OCI-LY7 (cell line): ENCODE measurements around the gene VIPR2. TPM values are rescaled to one million over a fixed set of nuclear protein-coding genes. Genes with fewer than 3 reads are reported as not detected.
A peak's percentile ranks its signal among the peaks of the same experiment; 100 is the strongest.

ENCODE experiments used
- BruUV-seq: library from RNA; stranded (reverse); fragments of 400-500 nt; replicated peaks from 2 replicates; lab custom pipeline; 2021; lab: Mats Ljungman, UMichigan
- CTCF ChIA-PET: fragments of 300-600 bp; sonication (Branson Sonifier 250); formaldehyde crosslinking; loops from one replicate; lab custom pipeline; 2022; ENCODE audit warnings: antibody characterized with exemption; ENCODE audit not compliant: unreplicated experiment; lab: Charles Lee
- POLR2A ChIA-PET: fragments of 300-600 bp; sonication (Branson Sonifier 250); formaldehyde crosslinking; loops from one replicate; lab custom pipeline; 2022; ENCODE audit warnings: antibody characterized with exemption; lab: Charles Lee
- DNase-seq: peaks from one replicate; pipeline ENCODE4 v3.0.0-alpha.2; 2015; ENCODE audit warnings: low spot score
- H2AFZ ChIP-seq: fragments of 200-600 bp; sonication (generic), shearing (Covaris generic); 2 replicates; pipeline ENCODE4 v1.6.1; 2014; ENCODE audit warnings: mild to moderate bottlenecking, antibody characterized with exemption, low read length, moderate library complexity
- H3K27ac ChIP-seq: fragments of 200-600 bp; sonication (generic); 2 replicates; pipeline ENCODE4 v1.5.1; 2014; ENCODE audit warnings: mixed run types, low read depth, mild to moderate bottlenecking, moderate library complexity, low read length, inconsistent platforms; ENCODE audit not compliant: poor library complexity, severe bottlenecking
- H3K36me3 ChIP-seq: fragments of 200-600 bp; sonication (generic); 2 replicates; pipeline ENCODE4 v1.6.1; 2014; ENCODE audit warnings: mild to moderate bottlenecking, antibody characterized with exemption, low read length, moderate library complexity, mixed read lengths; ENCODE audit not compliant: insufficient read depth
- H3K4me1 ChIP-seq: fragments of 200-600 bp; sonication (generic); 2 replicates; pipeline ENCODE4 v1.5.1; 2014; ENCODE audit warnings: mild to moderate bottlenecking, low read length; ENCODE audit not compliant: insufficient read depth, poor library complexity, severe bottlenecking
- H3K4me2 ChIP-seq: fragments of 200-600 bp; sonication (generic); 2 replicates; pipeline ENCODE4 v1.6.1; 2014; ENCODE audit warnings: mild to moderate bottlenecking, low read length
- H3K4me3 ChIP-seq: fragments of 200-600 bp; sonication (generic); 2 replicates; pipeline ENCODE4 v1.5.1; 2014; ENCODE audit warnings: mild to moderate bottlenecking, low read depth, low read length; ENCODE audit not compliant: poor library complexity, severe bottlenecking
- H3K79me2 ChIP-seq: fragments of 200-600 bp; sonication (generic); 2 replicates; pipeline ENCODE4 v1.6.1; 2016; ENCODE audit warnings: low read depth, mild to moderate bottlenecking, low read length, moderate library complexity, mixed read lengths; ENCODE audit not compliant: insufficient read depth
- H3K9me2 ChIP-seq: fragments of 200-600 bp; sonication (generic); 2 replicates; pipeline ENCODE4 v1.6.1; 2016; ENCODE audit warnings: mild to moderate bottlenecking, low read length, mixed read lengths; ENCODE audit not compliant: insufficient read depth
- H3K9me3 ChIP-seq: fragments of 200-600 bp; sonication (generic); 2 replicates; pipeline ENCODE4 v1.6.1; 2014; ENCODE audit warnings: mild to moderate bottlenecking, mixed run types, low read length, mixed read lengths
- H4K20me1 ChIP-seq: fragments of 200-600 bp; sonication (generic); 2 replicates; pipeline ENCODE4 v1.6.1; 2014; ENCODE audit warnings: mild to moderate bottlenecking, antibody characterized with exemption, low read length, moderate library complexity, mixed read lengths; ENCODE audit not compliant: insufficient read depth
- EZH2phosphoT487 ChIP-seq: fragments of 200-600 bp; sonication (generic); IDR thresholded peaks from 2 replicates; pipeline ENCODE4 v1.6.1; 2018; ENCODE audit warnings: low read depth, borderline replicate concordance, mild to moderate bottlenecking, mixed run types, antibody characterized with exemption, low read length, moderate library complexity, mixed read lengths
- intact Hi-C: fragments of 100-400 bp; cut with micrococcal nuclease; formaldehyde crosslinking; loops from one replicate; pipeline ENCODE4 v1.10.0; 2022; ENCODE audit not compliant: unreplicated experiment
- total RNA-seq, 2 experiments: library from RNA; depleted of rRNA in 1 of 2; stranded (reverse); fragments of >200 nt in 1 of 2; shearing (Covaris generic) in 1 of 2; gene quantifications; 2 replicates each; pipeline ENCODE4 v1.2.3, GENCODE V29; 2014 to 2022
- TF ChIP-seq, protein P1 (sequence below): fragments of 200-600 bp; sonication (generic); conservative IDR thresholded peaks from 2 replicates; pipeline ENCODE4 v1.5.1; 2014; ENCODE audit warnings: mild to moderate bottlenecking, antibody characterized with exemption, low read length, moderate library complexity, mixed read lengths

VIPR2 gene
- total RNA-seq, 2 experiments from 2014 or later, result not detected

DNA sequence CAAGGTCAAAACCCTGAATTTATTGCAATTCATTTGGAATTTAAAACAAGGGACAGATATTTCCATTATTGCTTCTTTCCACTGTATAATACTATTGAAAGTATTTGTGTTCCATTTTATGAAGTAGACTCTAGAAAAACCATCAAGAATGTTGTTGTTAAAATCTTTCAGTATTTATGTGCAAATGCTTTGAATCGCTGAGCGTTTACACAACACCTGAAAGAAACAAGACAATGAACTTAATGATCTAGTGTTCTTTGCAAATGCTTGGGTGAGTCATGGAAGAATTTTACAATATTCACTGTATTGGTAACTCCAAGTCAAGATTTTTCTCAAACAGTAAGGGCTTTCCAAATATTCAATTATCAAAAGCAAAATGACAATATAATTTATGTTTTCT is 97.1 kb downstream of the VIPR2 start:
- intact Hi-C loops, result no loop called here
- no peak for DNase-seq
- H3K9me2 ChIP-seq, result no peaks in the 10 kb centered on the region
- H3K4me2 ChIP-seq, result no peak overlapping the region
- no peaks in the 10 kb centered on the region for H3K4me1 ChIP-seq
- H3K27ac ChIP-seq, result no peak overlapping the region
- no peaks in the 10 kb centered on the region for H4K20me1 ChIP-seq
- no peak overlapping the region for H2AFZ ChIP-seq
- ChIA-PET CTCF (no interaction called here), POLR2A (interaction anchor here (0.5 kb wide), 1 partner anchor 14 kb away, joined by 3 read pairs; no protein-coding TSS in a partner anchor)
- no TSS peak for BruUV-seq
- H3K79me2 ChIP-seq, result no peaks in the 10 kb centered on the region
- H3K4me3 ChIP-seq, result no peak overlapping the region
- H3K36me3 ChIP-seq, result no peaks in the 10 kb centered on the region
- TF ChIP-seq, protein P1, sequence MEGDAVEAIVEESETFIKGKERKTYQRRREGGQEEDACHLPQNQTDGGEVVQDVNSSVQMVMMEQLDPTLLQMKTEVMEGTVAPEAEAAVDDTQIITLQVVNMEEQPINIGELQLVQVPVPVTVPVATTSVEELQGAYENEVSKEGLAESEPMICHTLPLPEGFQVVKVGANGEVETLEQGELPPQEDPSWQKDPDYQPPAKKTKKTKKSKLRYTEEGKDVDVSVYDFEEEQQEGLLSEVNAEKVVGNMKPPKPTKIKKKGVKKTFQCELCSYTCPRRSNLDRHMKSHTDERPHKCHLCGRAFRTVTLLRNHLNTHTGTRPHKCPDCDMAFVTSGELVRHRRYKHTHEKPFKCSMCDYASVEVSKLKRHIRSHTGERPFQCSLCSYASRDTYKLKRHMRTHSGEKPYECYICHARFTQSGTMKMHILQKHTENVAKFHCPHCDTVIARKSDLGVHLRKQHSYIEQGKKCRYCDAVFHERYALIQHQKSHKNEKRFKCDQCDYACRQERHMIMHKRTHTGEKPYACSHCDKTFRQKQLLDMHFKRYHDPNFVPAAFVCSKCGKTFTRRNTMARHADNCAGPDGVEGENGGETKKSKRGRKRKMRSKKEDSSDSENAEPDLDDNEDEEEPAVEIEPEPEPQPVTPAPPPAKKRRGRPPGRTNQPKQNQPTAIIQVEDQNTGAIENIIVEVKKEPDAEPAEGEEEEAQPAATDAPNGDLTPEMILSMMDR, result no peak
- no peak for TF ChIP-seq EZH2phosphoT487
- H3K9me3 ChIP-seq, result no peaks in the 10 kb centered on the region

DNA sequence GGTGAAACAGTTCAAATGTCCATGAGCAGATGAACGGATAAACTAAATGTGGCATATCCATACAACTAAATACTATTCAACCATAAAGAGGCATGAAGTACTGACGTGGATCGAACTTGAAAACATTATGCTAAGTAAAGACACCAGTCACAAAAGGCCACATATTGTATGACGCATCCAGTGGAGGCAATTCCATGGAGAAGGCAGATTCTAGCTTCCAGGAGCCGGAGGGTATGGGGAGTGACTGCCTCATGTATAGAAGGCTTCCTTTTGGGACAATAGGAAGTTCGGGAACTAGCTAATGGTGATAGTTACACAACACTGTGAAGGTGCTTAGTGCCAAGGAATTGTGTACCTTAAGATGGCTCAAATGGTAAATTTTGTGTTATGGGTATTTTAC is 98.4 kb downstream of the VIPR2 start:
- Histone ChIP-seq H3K27ac (no peak overlapping the region), H3K36me3 (no peaks in the 10 kb centered on the region), H3K9me3 (no peaks in the 10 kb centered on the region), H3K4me1 (no peaks in the 10 kb centered on the region), H3K4me3 (no peak overlapping the region), H3K4me2 (no peak overlapping the region), H2AFZ (no peak overlapping the region), H3K79me2 (no peaks in the 10 kb centered on the region), H4K20me1 (no peaks in the 10 kb centered on the region), H3K9me2 (no peaks in the 10 kb centered on the region)
- no TSS peak for BruUV-seq
- ChIA-PET POLR2A (no interaction called here), CTCF (no interaction called here)
- TF ChIP-seq EZH2phosphoT487, result no peak
- TF ChIP-seq, protein P1, result no peak
- intact Hi-C loops, result no loop called here
- DNase-seq, result no peak

DNA sequence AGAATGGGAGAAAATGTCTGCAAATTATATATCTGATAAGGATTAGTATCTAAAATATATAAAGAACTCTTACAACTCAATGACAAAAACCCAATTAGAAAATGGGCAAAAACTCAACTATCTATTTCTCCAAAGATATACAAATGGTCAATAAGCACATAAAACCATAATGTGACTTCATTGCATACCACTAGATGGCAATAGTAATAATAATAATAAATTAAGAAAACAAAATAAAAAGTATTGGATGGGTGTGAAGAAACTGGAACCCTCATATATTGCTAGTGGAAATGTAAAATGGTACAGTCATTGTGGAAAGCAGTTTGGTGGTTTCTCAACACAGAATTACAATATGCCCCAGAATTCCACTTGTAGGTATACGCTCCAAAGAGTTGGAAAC is 98.8 kb downstream of the VIPR2 start:
- Histone ChIP-seq H3K4me1 (no peaks in the 10 kb centered on the region), H4K20me1 (no peaks in the 10 kb centered on the region), H3K79me2 (no peaks in the 10 kb centered on the region), H3K4me3 (no peak overlapping the region), H3K4me2 (no peak overlapping the region), H3K9me2 (no peaks in the 10 kb centered on the region), H3K36me3 (no peaks in the 10 kb centered on the region), H3K27ac (no peak overlapping the region), H3K9me3 (no peaks in the 10 kb centered on the region), H2AFZ (no peak overlapping the region)
- CTCF ChIA-PET, result no interaction called here
- POLR2A ChIA-PET, result no interaction called here
- TF ChIP-seq EZH2phosphoT487, result no peak
- TF ChIP-seq, protein P1, result peak; percentile 65
- no peak for DNase-seq
- intact Hi-C loops, result no loop called here
- BruUV-seq, result no TSS peak
